ENCODE measurements around the gene FAM200C. TPM values are rescaled to one million over a fixed set of nuclear protein-coding genes. Genes with fewer than 3 reads are reported as not detected.

FAM200C gene
- total and polyA plus RNA-seq, 2 of the 8 experiments (the other 6 are each of a cell fraction or from before 2014, with no cell fraction given) = 2.6 to 7.3 TPM

- Histone ChIP-seq H3K56ac (replicated peaks; ENCODE audit: insufficient read length, low read depth, low read length) (no peak overlapping the region), H3K79me2 (ENCODE audit: control insufficient read depth in 1 of 2, insufficient read depth in 2 of 2, low read length in 2 of 2) (no peaks in the 10 kb centered on the region), H4K8ac (ENCODE audit: extremely low read depth, insufficient read depth, low read length) (no peak overlapping the region), H3K36me3 (ENCODE audit: control insufficient read depth in 2 of 4, insufficient read depth in 4 of 4, low read length in 3 of 4) (no peaks in the 10 kb centered on the region), H2BK12ac (ENCODE audit: low read depth, low read length) (no peak overlapping the region), H2BK120ac (replicated peaks; ENCODE audit: low read depth, low read length) (no peak overlapping the region), H3K9ac (replicated peaks in 1 of 4; ENCODE audit: extremely low read depth in 1 of 4, low read depth in 3 of 4, low read length in 3 of 4) (no peak overlapping the region), H3K14ac (ENCODE audit: insufficient read length) (no peak overlapping the region), H2AFZ (ENCODE audit: low read length) (no peak overlapping the region), H3K4ac (replicated peaks; ENCODE audit: insufficient read length, low read depth, low read length) (no peak overlapping the region), H2BK15ac (ENCODE audit: low read length) (no peak overlapping the region), H3K4me2 (ENCODE audit: insufficient read depth in 1 of 2, low read depth in 2 of 2, low read length in 2 of 2) (no peak overlapping the region), H3K23ac (ENCODE audit: insufficient read length) (no peak overlapping the region), H3K79me1 (ENCODE audit: low read depth, low read length) (no peaks in the 10 kb centered on the region), H4K91ac (replicated peaks; ENCODE audit: insufficient read length, low read length) (no peak overlapping the region), H2BK20ac (ENCODE audit: low read length) (no peak overlapping the region), H2BK5ac (ENCODE audit: low read depth, low read length) (no peak overlapping the region), H3K27ac (ENCODE audit: low read depth, low read length) (no peak overlapping the region), H3K23me2 (ENCODE audit: low read depth, low read length) (no peaks in the 10 kb centered on the region), H3K4me3 (ENCODE audit: extremely low read depth in 1 of 4, insufficient read depth in 2 of 4, low read depth in 3 of 4, low read length in 4 of 4) (no peak overlapping the region), H3K18ac (ENCODE audit: extremely low read depth, low read length) (no peak overlapping the region), H3K9me3 (ENCODE audit: insufficient read depth in 2 of 2, low read depth in 1 of 2, low read length in 1 of 2) (0 out of 4 replicates have a peak, but pooled peaks cover 0 to 3% of the 10 kb centered on the region in 2 experiments), H3K27me3 (replicated peaks in 1 of 4; ENCODE audit: control insufficient read depth in 3 of 4, extremely low read depth in 1 of 4, insufficient read depth in 3 of 4, low read length in 3 of 4) (no peaks in the 10 kb centered on the region), H4K20me1 (replicated peaks in 1 of 2; ENCODE audit: control insufficient read depth in 1 of 2, insufficient read depth in 2 of 2, low read length in 2 of 2) (no peaks in the 10 kb centered on the region), H2AK5ac (ENCODE audit: low read depth, low read length) (no peak overlapping the region), H4K5ac (ENCODE audit: insufficient read length, low read depth, low read length) (no peak overlapping the region), H3K4me1 (replicated peaks in 1 of 4; ENCODE audit: control insufficient read depth in 3 of 4, insufficient read depth in 4 of 4, low read length in 3 of 4) (no peaks in the 10 kb centered on the region)
- CTCF ChIA-PET (ENCODE audit: partially characterized antibody) = interaction anchor here (1.0 to 1.5 kb wide), 2 partner anchors 65 to 1100 kb away, joined by 3 read pairs; no protein-coding TSS in a partner anchor
- no peak for FAIRE-seq
- POLR2A ChIA-PET (ENCODE audit: partially characterized antibody) = no interaction called here
- 91% methylated on average over 1 of the region's 1 CpG; no CpG with 5 or more reads in 1 of the 2 experiments for WGBS, 2 experiments (ENCODE audit: extremely low coverage in 1 of 2, insufficient coverage in 1 of 2, insufficient read length in 1 of 2, insufficient replicate concordance in 2 of 2, low coverage in 1 of 2, low lambda C conversion rate in 2 of 2, missing lambda C conversion rate in 1 of 2)
- TF ChIP-seq SRF (IDR thresholded peaks at IDR 0.05; ENCODE audit: low read depth, low read length) = no peak
- no peak for TF ChIP-seq KDM5A (IDR thresholded peaks at IDR 0.05; ENCODE audit: low read length)
- TF ChIP-seq BACH1 (IDR thresholded peaks at IDR 0.05; ENCODE audit: low read length) = no peak
- TF ChIP-seq POU5F1 (IDR thresholded peaks at IDR 0.05; ENCODE audit: low read depth, low read length) = no peak
- DNase-seq (ENCODE audit: low read depth in 1 of 2, low spot score in 2 of 2) = no peak
Observed at GRCh38 chr5:160444407-160444806, 44.6 kb upstream of the FAM200C start.

All from H1 (cell line).